Measurements from ENCODE around the gene TP63.

Gene TP63

DNA sequence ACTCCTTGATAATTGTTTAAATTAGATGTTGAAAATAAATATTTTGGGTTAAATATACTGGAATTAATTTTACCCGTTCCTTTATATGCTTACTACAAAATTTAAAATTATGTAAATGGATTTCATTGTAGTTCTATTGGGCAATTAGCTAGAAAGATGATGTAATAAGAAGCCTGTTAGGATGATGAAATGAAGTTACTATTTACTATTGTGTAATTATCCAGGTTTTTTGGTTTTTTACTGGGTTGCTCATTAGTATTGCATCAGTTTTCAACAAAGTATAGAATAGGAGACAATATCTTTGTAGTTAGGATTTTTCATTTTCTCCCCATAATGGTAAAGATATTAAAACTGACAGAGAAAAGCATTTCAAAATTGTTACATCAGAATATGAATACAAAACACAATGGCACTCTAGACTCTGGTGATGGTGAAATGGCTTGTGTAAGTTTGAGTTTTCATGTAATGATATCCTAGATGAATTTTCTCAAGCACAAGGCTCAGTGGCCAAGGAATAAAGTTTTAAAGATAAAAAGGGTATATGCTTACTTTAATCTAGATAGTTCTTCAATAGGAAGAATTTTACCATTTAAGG lies 267.5 kb downstream of the TP63 start:
- H2AFZ ChIP-seq (ENCODE audit: low read length) = no peak overlapping the region
- H3K9me3 ChIP-seq (ENCODE audit: low read length) = no peaks in the 10 kb centered on the region
- no peaks in the 10 kb centered on the region for H4K20me1 ChIP-seq (ENCODE audit: insufficient read depth, low read length)
- no peaks in the 10 kb centered on the region for H3F3A ChIP-seq (ENCODE audit: insufficient read depth, low read length)
- H3K27ac ChIP-seq (ENCODE audit: low read depth, low read length, poor library complexity, severe bottlenecking) = no peak overlapping the region
- H3K4me2 ChIP-seq (ENCODE audit: low read length) = no peak overlapping the region
- no peaks in the 10 kb centered on the region for H3K9me2 ChIP-seq (ENCODE audit: low read depth, low read length)
- H3K36me3 ChIP-seq (ENCODE audit: insufficient read depth, low read length) = no peaks in the 10 kb centered on the region
- no peaks in the 10 kb centered on the region for H3K4me1 ChIP-seq (ENCODE audit: insufficient read depth, low read length, severe bottlenecking)
- H3K4me3 ChIP-seq (ENCODE audit: low read depth, low read length, poor library complexity, severe bottlenecking) = no peak overlapping the region
- no peaks in the 10 kb centered on the region for H3K79me2 ChIP-seq (ENCODE audit: insufficient read depth, low read length)
- H3K27me3 ChIP-seq (ENCODE audit: insufficient read depth, low read length) = no peaks in the 10 kb centered on the region
- no peak for TF ChIP-seq CTCF (IDR thresholded peaks at IDR 0.05; ENCODE audit: low read length)
- TF ChIP-seq EZH2 (IDR thresholded peaks at IDR 0.05; ENCODE audit: borderline replicate concordance, low read length) = no peak
- no peak overlapping the region for H3K9ac ChIP-seq (ENCODE audit: low read length)

DNA sequence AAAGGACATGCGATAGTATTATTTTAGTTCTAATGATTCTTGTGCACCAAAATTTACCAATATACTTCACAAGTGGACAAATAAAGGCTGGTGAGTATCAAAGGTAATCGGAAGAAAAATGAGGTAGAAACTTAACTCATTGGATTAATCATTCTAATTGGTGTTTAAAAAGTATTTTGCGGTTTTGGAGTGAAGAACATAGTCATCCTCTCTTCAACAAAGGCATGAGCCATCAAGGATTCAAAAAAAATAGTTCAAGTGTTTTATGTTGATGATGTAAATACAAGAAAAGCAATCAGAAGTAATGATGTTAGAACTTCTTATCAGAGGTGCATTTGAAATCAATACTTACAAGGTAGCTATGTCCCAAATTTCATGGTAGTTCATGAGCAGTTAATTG lies 268.0 kb downstream of the TP63 start:
- no peak overlapping the region for H3K4me2 ChIP-seq (ENCODE audit: low read length)
- no peaks in the 10 kb centered on the region for H3F3A ChIP-seq (ENCODE audit: insufficient read depth, low read length)
- H3K27ac ChIP-seq (ENCODE audit: low read depth, low read length, poor library complexity, severe bottlenecking) = no peak overlapping the region
- H3K36me3 ChIP-seq (ENCODE audit: insufficient read depth, low read length) = no peaks in the 10 kb centered on the region
- no peaks in the 10 kb centered on the region for H4K20me1 ChIP-seq (ENCODE audit: insufficient read depth, low read length)
- no peaks in the 10 kb centered on the region for H3K9me3 ChIP-seq (ENCODE audit: low read length)
- H3K79me2 ChIP-seq (ENCODE audit: insufficient read depth, low read length) = no peaks in the 10 kb centered on the region
- H3K27me3 ChIP-seq (ENCODE audit: insufficient read depth, low read length) = no peaks in the 10 kb centered on the region
- no peak overlapping the region for H3K9ac ChIP-seq (ENCODE audit: low read length)
- H3K9me2 ChIP-seq (ENCODE audit: low read depth, low read length) = no peaks in the 10 kb centered on the region
- H3K4me1 ChIP-seq (ENCODE audit: insufficient read depth, low read length, severe bottlenecking) = no peaks in the 10 kb centered on the region
- TF ChIP-seq CTCF (IDR thresholded peaks at IDR 0.05; ENCODE audit: low read length) (no peak), EZH2 (IDR thresholded peaks at IDR 0.05; ENCODE audit: borderline replicate concordance, low read length) (no peak)
- H2AFZ ChIP-seq (ENCODE audit: low read length) = no peak overlapping the region
- H3K4me3 ChIP-seq (ENCODE audit: low read depth, low read length, poor library complexity, severe bottlenecking) = no peak overlapping the region

DNA sequence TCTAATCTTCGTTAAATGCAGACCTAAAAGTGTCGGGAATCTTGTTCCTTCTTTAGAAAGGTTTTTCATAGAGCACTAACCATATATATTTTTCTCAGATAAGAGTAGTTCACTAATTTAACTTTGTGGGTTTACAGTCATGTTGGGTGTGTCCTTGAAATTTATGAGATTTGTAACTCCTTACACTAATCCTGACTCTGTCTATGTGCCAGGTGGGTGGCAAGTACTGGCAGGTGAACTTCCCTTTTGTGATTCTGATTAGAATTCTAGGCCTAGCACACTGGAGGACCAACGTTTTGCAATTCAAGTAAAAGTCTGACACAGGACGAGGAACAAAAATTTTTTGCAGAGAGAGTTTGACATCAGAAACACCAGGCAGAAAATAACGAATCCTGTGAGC lies 269.4 kb downstream of the TP63 start:
- H3F3A ChIP-seq (ENCODE audit: insufficient read depth, low read length) = no peaks in the 10 kb centered on the region
- no peaks in the 10 kb centered on the region for H3K27me3 ChIP-seq (ENCODE audit: insufficient read depth, low read length)
- no peak for TF ChIP-seq EZH2 (IDR thresholded peaks at IDR 0.05; ENCODE audit: borderline replicate concordance, low read length)
- TF ChIP-seq CTCF (IDR thresholded peaks at IDR 0.05; ENCODE audit: low read length) = no peak
- H3K9ac ChIP-seq (ENCODE audit: low read length) = no peak overlapping the region
- no peak overlapping the region for H3K27ac ChIP-seq (ENCODE audit: low read depth, low read length, poor library complexity, severe bottlenecking)
- no peak overlapping the region for H3K4me3 ChIP-seq (ENCODE audit: low read depth, low read length, poor library complexity, severe bottlenecking)
- no peaks in the 10 kb centered on the region for H3K36me3 ChIP-seq (ENCODE audit: insufficient read depth, low read length)
- no peak overlapping the region for H3K4me2 ChIP-seq (ENCODE audit: low read length)
- no peak overlapping the region for H2AFZ ChIP-seq (ENCODE audit: low read length)
- no peaks in the 10 kb centered on the region for H3K9me2 ChIP-seq (ENCODE audit: low read depth, low read length)
- no peaks in the 10 kb centered on the region for H3K9me3 ChIP-seq (ENCODE audit: low read length)
- H4K20me1 ChIP-seq (ENCODE audit: insufficient read depth, low read length) = no peaks in the 10 kb centered on the region
- no peaks in the 10 kb centered on the region for H3K79me2 ChIP-seq (ENCODE audit: insufficient read depth, low read length)
- H3K4me1 ChIP-seq (ENCODE audit: insufficient read depth, low read length, severe bottlenecking) = no peaks in the 10 kb centered on the region
